Activated CD4-positive, alpha-beta T cell treated with anti-CD3 and anti-CD28 coated beads, Interleukin-2, amount 50 U/mL, for 1 hour (primary cell): ENCODE measurements around the gene MOB1B.
"Not testable (repeated sequence)": the region's sequence is repeated elsewhere in the genome, so short reads cannot be mapped to it uniquely, and the experiment has no call there.

Experiments used
- DNase-seq: peaks from one replicate; pipeline ENCODE4 v3.0.0-alpha.2; 2020

The MOB1B gene

GRCh38 chr4:70958681-70959080, 56.5 kb downstream of the MOB1B start:
- no peak for DNase-seq

DNA sequence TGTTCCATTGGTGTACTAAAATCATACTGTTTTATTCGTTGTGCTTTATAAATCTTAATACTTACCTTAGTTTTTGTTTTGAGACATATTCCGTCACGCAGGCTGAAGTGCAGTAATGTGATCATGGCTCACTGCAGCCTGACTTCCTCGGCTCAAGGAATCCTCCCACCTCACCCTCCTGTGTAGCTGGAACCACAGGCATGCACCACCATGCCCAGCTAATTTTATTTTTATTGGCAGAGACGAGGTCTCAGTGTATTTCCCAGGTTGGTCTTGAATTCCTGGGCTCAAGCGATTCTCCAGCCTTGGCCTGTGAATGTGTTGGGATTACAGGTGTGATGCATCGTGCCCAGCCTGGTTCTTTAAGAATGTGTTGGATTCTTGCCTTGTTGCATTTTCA, 66.9 kb downstream of the MOB1B start:
- no peak for DNase-seq

- DNase-seq = no peak
These were observed 74.1 kb downstream of the MOB1B start for GRCh38 chr4:70976252-70976651.

GRCh38 chr4:70979445-70980008, 77.4 kb downstream of the MOB1B start:
- no peak for DNase-seq

DNA sequence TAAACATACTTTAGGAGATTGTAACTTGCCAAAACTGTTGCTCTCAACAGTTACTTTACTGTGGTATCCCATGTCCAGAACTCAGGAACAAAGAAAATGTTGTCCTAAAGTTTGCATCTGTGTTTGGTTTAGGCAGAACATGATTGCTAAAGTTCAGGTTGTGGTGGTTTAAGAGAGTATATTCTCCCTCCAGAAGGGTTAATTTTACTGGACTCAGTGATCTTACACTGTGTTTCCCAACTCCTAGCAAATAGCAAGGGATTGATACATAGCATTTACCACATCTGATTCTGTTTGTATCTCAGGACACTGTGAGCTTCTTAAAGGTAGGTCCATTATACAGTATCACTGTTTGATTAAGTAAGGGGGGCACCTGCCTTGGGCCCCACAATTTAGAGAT, 78.0 kb downstream of the MOB1B start:
- DNase-seq = no peak

DNA sequence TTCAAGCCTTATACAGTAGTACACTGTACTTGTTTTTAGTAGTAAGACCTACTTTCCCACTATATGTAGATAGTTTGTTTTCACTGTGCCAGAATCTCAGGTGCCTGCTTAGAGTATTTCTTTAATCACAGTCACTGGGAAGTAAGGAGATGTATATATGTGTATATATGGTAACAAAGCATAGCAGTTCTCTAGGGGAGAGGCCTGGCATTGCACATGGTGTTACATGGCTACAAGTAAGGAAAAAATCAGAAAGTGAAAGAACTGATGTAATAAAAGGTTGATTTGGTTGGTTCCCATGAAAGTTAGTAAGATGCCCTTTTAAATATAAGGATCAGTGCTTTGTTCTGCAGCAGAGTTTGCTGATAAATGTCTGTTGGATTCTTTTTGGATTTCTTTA, 81.9 kb downstream of the MOB1B start:
- no peak for DNase-seq

GRCh38 chr4:70984589-70984988, 82.4 kb downstream of the MOB1B start:
- no peak for DNase-seq

- DNase-seq = no peak
These were observed 89.4 kb downstream of the MOB1B start for GRCh38 chr4:70991596-70991995.

DNA sequence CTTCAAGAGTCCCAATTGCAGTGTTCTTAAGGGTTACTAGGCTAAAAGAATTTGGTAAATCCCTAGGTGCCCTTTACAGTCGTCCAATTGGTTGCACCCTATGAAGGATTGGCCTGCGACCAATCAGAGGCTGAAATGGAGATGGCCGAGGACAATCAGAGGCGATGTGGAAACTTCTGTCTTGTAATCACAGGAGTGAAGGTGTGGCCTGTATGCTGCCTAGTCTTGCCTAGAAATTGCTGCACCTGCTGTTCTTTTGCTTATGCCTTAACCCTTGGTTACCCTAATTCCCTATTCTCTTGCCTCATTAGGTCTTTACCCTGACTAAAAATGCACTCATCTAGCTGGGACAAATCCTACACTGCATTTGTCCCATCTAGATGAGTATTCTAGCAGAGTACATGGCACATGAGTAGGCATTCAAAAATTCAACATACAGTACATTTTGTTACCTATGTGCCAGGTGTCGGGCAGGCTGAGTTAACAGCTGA, 90.3 kb downstream of the MOB1B start:
- no peak for DNase-seq

- peak; percentile 79 for DNase-seq
These were observed 91.3 kb downstream of the MOB1B start, which contains the start of gene DCK for GRCh38 chr4:70993181-70994068. DCK (plus strand) TSS chr4:70993649; CDS start chr4:70993836, 187 bp downstream.

DNA sequence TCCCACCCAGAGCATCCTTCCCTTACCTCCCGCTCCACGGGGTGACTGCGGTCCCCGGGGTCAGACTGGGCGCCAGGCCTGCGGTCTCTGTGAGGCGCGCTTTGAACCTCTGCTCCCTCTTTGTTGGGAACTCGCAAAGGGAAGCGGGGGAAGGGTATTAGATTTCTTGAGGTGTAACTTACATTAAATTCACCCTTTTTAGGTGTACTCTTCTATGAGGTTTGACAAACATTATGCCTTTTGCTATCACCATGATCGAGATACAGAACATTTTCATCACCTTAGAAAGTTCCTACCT, 91.8 kb downstream of the MOB1B start:
- DNase-seq = no peak

DNA sequence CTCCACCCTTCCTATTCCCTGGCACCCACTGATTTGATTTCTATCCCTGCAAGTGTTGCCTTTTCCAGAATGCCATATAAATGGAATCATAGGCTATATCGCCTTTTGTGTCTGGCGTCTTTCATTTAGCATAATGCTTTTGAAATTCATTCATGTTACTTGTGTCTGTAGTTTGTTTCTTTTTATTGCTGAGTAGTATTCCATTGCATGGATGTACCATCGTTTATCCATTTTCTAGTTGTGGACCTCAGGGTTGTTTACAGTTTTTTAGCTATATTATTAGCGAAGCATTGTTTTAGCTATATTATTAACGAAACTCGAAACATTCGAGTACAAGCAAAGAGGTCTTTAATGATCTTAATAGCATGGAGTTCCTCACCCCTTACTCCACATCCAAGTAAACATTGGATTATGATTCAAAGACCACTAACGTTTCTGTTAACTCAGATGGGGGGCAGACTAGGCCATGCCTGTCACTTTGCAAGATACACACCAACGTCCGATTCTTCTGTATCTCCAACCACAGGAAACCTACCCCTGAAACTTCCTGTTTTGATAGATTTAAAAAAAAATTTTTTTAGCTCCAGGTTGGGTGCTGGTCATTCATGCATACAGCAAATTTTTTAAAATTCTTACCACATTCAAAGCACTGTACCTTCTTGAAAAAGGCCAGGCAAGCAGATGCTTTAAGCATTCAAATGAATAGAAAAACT, 92.4 kb downstream of the MOB1B start:
- DNase-seq = no peak

DNA sequence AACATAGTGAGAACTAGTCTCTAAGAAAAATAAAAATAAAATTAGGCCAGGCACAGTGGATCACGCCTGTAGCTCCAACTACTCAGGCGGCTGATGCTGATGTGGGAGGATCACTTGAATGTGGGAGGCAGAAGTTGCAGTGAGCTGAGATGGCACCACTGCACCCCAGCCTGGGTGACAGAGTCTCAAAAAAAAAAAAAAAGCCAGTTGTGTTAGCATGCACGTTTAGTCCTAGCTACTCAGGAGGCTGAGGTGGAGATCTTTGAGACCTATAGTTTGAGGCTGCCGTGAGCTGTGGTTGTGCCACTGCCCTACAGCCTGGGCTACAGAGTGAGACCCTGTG, 93.8 kb downstream of the MOB1B start:
- no peak for DNase-seq

DNA sequence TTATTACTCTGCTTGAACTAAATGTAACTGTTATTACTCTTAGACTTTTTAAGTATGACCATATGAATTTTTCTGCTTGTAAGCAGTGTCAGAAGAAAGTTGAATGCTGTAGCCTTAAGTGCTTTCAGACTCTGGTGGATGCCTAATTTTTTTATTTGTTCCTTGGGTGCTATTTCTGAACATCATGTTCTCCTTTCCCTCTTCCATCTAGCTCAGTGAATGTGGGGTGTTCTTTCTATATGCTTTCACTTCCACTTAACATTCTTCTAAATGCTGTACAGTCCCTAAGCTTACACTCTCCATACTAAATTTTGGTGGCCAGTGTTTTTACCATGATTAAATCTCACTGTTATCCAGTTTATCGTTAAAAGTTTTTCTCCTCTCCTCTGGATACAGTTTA, 94.9 kb downstream of the MOB1B start:
- DNase-seq = no peak

- no peak for DNase-seq
These were observed 95.4 kb downstream of the MOB1B start for GRCh38 chr4:70997546-70997945.

DNA sequence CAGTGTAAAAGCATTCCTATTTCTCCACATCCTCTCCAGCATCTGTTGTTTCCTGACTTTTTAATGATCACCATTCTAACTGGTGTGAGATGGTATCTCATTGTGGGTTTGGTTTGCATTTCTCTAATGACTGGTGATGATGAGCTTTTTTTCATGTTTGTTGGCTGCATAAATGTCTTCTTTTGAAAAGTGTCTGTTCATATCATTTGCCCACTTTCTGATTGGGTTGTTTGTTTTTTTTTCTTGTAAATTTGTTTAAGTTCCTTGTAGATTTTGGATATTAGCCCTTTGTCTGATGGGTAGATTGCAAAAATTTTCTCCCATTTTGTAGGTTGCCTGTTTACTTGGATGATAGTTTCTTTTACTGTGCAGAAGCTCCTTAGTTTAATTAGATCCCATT, 97.5 kb downstream of the MOB1B start:
- not testable (repeated sequence) for DNase-seq

- not testable (repeated sequence) for DNase-seq
These were observed 99.2 kb downstream of the MOB1B start for GRCh38 chr4:71001363-71001762.

GRCh38 chr4:71004281-71004851, 102.2 kb downstream of the MOB1B start:
- peak; percentile 50 for DNase-seq

- DNase-seq = not testable (repeated sequence)
These were observed 102.9 kb downstream of the MOB1B start for GRCh38 chr4:71005025-71005424.

DNA sequence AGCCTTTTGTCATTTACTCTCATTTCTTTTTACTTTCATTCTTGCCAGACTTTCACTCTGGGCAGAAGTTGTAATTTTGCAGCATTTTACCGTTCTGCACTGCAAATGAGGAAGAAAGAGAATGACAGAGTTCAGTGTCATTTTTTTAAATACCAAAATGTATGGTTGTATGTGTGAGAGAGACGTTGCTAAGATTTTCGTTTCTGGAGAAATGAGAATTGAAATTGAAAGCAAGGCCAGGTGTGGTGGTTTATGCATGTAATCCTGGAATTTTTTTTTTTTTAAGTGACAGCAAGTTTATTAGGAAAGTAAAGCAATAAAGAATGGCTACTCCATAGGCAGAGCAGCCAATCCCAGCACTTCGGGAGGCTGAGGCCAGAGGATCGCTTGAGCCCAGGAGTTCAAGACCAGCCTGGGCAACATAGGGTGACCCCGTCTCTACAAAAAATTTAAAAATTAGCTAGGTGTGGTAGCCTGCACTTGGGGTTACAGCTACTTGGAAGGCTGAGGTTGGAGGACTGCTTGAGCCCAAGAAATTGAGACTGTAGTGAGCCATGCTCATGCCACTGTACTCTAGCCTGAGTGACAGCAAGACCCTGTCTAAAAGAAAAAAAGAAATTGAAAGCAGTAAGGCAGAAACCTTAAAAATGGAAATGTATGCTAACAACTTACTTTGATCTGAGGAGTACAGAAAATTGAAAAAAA, 104.2 kb downstream of the MOB1B start:
- DNase-seq = no peak

DNA sequence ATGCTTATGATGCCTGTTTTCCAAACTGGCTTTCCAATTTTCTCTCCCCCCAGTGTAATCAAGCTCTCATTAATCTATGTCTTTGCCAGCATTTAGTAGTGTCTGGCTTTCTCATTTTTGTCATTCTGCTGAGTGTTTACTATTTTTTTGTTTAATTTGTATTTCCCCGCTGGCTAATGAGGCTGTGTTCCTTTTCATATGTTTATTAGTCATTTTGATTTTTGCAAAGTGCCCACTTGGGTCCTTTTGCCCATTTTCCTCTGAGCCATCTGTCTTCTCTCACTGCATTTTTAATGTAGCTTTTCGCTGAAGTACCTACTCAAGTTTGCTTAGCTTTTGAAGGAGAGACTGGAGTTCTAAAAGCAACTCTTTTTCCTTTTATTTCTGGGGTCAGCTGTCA, 106.0 kb downstream of the MOB1B start:
- no peak for DNase-seq

DNA sequence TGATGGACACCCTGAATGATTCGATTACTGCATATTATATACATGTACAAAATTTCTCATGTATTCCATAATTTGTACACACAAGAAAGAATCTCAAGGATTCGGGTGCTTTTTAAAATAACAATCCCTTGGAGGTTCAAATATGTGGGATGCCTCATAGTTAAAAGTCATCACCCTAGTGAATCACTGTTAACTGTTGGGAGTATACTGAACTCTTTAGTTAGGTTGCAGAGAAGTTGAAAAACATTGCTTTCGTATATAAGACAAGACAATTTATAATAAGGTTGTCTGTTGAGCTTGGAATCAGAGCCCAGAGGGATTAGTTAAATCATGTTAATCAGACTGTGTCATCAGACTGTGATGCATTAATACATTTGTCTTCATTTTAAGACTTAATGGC, 106.9 kb downstream of the MOB1B start:
- no peak for DNase-seq
